ENCODE results near the gene LILRA2.
"Not testable (repeated sequence)": the region's sequence is repeated elsewhere in the genome, so short reads cannot be mapped to it uniquely, and the experiment has no call there.

LILRA2 gene

DNA sequence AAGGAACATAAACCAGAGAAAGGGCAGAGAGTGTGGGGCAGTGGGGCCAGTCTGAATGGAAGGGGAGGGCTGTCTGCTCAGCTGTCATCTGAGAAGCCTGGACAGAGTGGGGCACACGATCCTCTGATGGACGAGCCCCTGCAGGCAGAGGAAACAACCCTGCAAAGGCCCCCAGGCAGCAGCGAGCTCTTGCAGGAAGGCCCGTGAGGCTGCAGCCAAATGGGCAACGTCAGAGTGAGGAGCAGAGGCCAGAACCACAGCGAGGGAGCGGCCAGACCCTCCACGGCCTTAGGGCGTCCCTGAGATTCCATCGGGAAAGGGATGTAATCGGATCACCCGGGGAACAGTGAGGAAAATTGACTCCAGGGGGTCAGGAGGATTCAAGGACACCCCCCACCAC is 62.5 kb downstream of the LILRA2 start:
- H3K36me3 ChIP-seq (ENCODE audit: control insufficient read depth, insufficient read depth, low read length); H3K27me3 ChIP-seq (replicated peaks; ENCODE audit: control insufficient read depth, insufficient read depth, low read length, poor library complexity, severe bottlenecking); H3K4me3 ChIP-seq (ENCODE audit: insufficient read depth, low read depth, low read length, poor library complexity, severe bottlenecking); DNase-seq; H3K9me3 ChIP-seq (ENCODE audit: control insufficient read depth, low read length); H3K4me1 ChIP-seq (ENCODE audit: control insufficient read depth, insufficient read depth, low read length, poor library complexity, severe bottlenecking); H3K27ac ChIP-seq (ENCODE audit: insufficient read depth, low read length, poor library complexity, severe bottlenecking): not testable (repeated sequence)

DNA sequence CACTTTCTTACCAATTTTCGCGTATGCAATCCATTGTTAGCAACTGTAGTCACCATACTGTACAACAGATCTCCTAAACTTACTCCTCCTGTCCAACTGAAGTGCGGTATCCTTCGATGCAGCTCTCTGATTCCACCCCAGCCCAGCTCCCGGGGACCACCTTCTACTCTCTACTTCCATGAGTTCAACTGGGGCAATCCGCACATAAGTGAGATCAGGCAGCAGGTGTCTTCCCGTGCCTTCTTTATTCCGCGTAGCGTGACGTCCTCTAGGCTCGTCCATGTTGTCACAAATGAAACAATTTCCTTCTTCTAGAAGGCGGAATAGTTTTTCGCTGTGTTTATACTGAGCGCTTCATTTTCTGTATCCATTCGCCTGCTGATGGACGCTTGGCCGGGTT is 65.1 kb downstream of the LILRA2 start:
- no peaks in the 10 kb centered on the region for H3K36me3 ChIP-seq (ENCODE audit: control insufficient read depth, insufficient read depth, low read length)
- H3K4me3 ChIP-seq (ENCODE audit: insufficient read depth, low read depth, low read length, poor library complexity, severe bottlenecking), result no peak overlapping the region
- no peak overlapping the region for H3K27ac ChIP-seq (ENCODE audit: insufficient read depth, low read length, poor library complexity, severe bottlenecking)
- DNase-seq, result no peak
- no peaks in the 10 kb centered on the region for H3K4me1 ChIP-seq (ENCODE audit: control insufficient read depth, insufficient read depth, low read length, poor library complexity, severe bottlenecking)
- no peaks in the 10 kb centered on the region for H3K27me3 ChIP-seq (replicated peaks; ENCODE audit: control insufficient read depth, insufficient read depth, low read length, poor library complexity, severe bottlenecking)
- no peaks in the 10 kb centered on the region for H3K9me3 ChIP-seq (ENCODE audit: control insufficient read depth, low read length)
